ENCODE results near the gene ECT2L. TPM values are rescaled to one million over a fixed set of nuclear protein-coding genes. Genes with fewer than 3 reads are reported as not detected.

ECT2L gene
- total RNA-seq, 3 donors from 2014 or later, result not detected

- ATAC-seq (no peak), DNase-seq (no peak)
- H3K36me3 ChIP-seq (ENCODE audit: low read depth), result no peaks in the 10 kb centered on the region
- intact Hi-C loops (cut with DNase I, micrococcal nuclease), result no loop called here
- TF ChIP-seq CTCF (IDR thresholded peaks at IDR 0.05), result no peak
- no peaks in the 10 kb centered on the region for H3K9me3 ChIP-seq
- H3K4me1 ChIP-seq (ENCODE audit: low read depth), result no peaks in the 10 kb centered on the region
- H3K4me3 ChIP-seq, result no peak overlapping the region
Measured at GRCh38 chr6:138944412-138944811, 148.5 kb downstream of the ECT2L start.

GRCh38 chr6:138945354-138945753 lies 149.5 kb downstream of the ECT2L start:
- Histone ChIP-seq H3K4me1 (ENCODE audit: low read depth) (no peaks in the 10 kb centered on the region), H3K9me3 (no peaks in the 10 kb centered on the region), H3K4me3 (no peak overlapping the region), H3K36me3 (ENCODE audit: low read depth) (no peaks in the 10 kb centered on the region)
- ATAC-seq (no peak), DNase-seq (no peak)
- TF ChIP-seq CTCF (IDR thresholded peaks at IDR 0.05), result no peak
- intact Hi-C loops (cut with DNase I, micrococcal nuclease), result no loop called here

- DNase-seq (no peak), ATAC-seq (no peak)
- Histone ChIP-seq H3K9me3 (no peaks in the 10 kb centered on the region), H3K4me1 (ENCODE audit: low read depth) (no peaks in the 10 kb centered on the region), H3K36me3 (ENCODE audit: low read depth) (no peaks in the 10 kb centered on the region), H3K4me3 (no peak overlapping the region)
- no peak for TF ChIP-seq CTCF (IDR thresholded peaks at IDR 0.05)
- intact Hi-C loops (cut with DNase I, micrococcal nuclease), result no loop called here
Measured at GRCh38 chr6:138948004-138948403, 152.1 kb downstream of the ECT2L start.

GRCh38 chr6:138948546-138949179 lies 152.8 kb downstream of the ECT2L start:
- Histone ChIP-seq H3K36me3 (ENCODE audit: low read depth) (no peaks in the 10 kb centered on the region), H3K4me1 (ENCODE audit: low read depth) (no peaks in the 10 kb centered on the region), H3K4me3 (no peak overlapping the region), H3K9me3 (no peaks in the 10 kb centered on the region)
- ATAC-seq (no peak), DNase-seq (no peak)
- intact Hi-C loops (cut with DNase I, micrococcal nuclease), result no loop called here
- no peak for TF ChIP-seq CTCF (IDR thresholded peaks at IDR 0.05)

- Histone ChIP-seq H3K4me3 (no peak overlapping the region), H3K9me3 (no peaks in the 10 kb centered on the region), H3K4me1 (ENCODE audit: low read depth) (no peaks in the 10 kb centered on the region), H3K36me3 (ENCODE audit: low read depth) (no peaks in the 10 kb centered on the region)
- no peak for TF ChIP-seq CTCF (IDR thresholded peaks at IDR 0.05)
- DNase-seq, result no peak
- no peak for ATAC-seq
- intact Hi-C loops (cut with DNase I, micrococcal nuclease), result no loop called here
Measured at GRCh38 chr6:138953451-138953850, 157.6 kb downstream of the ECT2L start.

Other genes starting within 250 kb of the ECT2L start
- 10 to 100 TPM; 16.1 to 29.8 (median 24.0) TPM for gene CCDC28A, start 22.3 kb upstream of the ECT2L start, total RNA-seq
- gene REPS1, start 192.2 kb downstream of the ECT2L start, total RNA-seq, result 10 to 100 TPM; 31.4 to 42.4 (median 33.6) TPM
- 10 to 100 TPM; 36.2 to 98.5 (median 92.3) TPM for gene ABRACL, start 232.7 kb downstream of the ECT2L start, total RNA-seq

Data from mucosa of descending colon (tissue), 3 donors.